Adrenal gland (tissue), 12 donors: ENCODE results near the gene GFM2. TPM values are rescaled to one million over a fixed set of nuclear protein-coding genes. Genes with fewer than 3 reads are reported as not detected.

Experiments
- DNase-seq, 7 donors: peaks; one replicate each; pipeline ENCODE4 v3.0.0-alpha.2; 2019 to 2020
- H3K27ac ChIP-seq, 5 donors: fragments of 200-600 bp; sonication (generic) in 4 of 5; 1 replicate in 3 of 5; 2 replicates in 2 of 5; pipeline versions ENCODE4 v1.5.1 to v1.8.0; 2016 to 2020; ENCODE audit warnings: mild to moderate bottlenecking in 1 of 5
- H3K27me3 ChIP-seq: fragments of 200-600 bp; 2 replicates; pipeline ENCODE4 v1.8.0; 2021
- H3K36me3 ChIP-seq, 2 donors: fragments of 200-600 bp; replicated peaks in 1 of 2; 1 replicate in 1 of 2; 2 replicates in 1 of 2; pipeline versions ENCODE4 v1.5.1 to v1.8.0; 2018 to 2022
- H3K4me1 ChIP-seq, 2 donors: fragments of 200-600 bp; replicated peaks in 1 of 2; 1 replicate in 1 of 2; 2 replicates in 1 of 2; pipeline versions ENCODE4 v1.5.1 to v1.8.0; 2018 to 2021
- H3K4me3 ChIP-seq, 4 donors: fragments of 200-600 bp; sonication (generic) in 3 of 4; one replicate each; pipeline ENCODE4 v1.5.1; 2016 to 2018
- H3K9me3 ChIP-seq, 3 donors: fragments of 200-600 bp; sonication (generic) in 1 of 3; replicated peaks in 1 of 3; 1 replicate in 2 of 3; 2 replicates in 1 of 3; pipeline versions ENCODE4 v1.5.1 to v1.8.0; 2016 to 2021
- POLR2A ChIP-seq, 2 donors: fragments of 450-650 bp; IDR thresholded peaks; one replicate each; pipeline ENCODE4 v1.6.1; 2017; ENCODE audit warnings: antibody characterized with exemption in 2 of 2, mild to moderate bottlenecking in 2 of 2, moderate library complexity in 1 of 2
- WGBS, 4 donors: extraction: QIAGEN DNeasy Blood & Tissue Kit in 2 of 4; methylation state at CpG; one replicate each; pipeline versions ENCODE4 v1.1.5 to v1.1.7; 2013 to 2017; 5-methylcytosine and 5-hydroxymethylcytosine counted together
- intact Hi-C, 2 donors: fragments of 100-400 bp; cut with DNase I; formaldehyde crosslinking; loops; one replicate each; pipeline versions ENCODE4 v1.14.1 to v1.15.0; 2022 to 2023
- polyA plus RNA-seq, 3 donors: library from polyadenylated mRNA; stranded (reverse); fragments of 200-250 nt in 2 of 3; fragments of 350-450 nt in 1 of 3; fragmentation: Illumina TruSeq in 1 of 3; extraction: RNeasy Lipid Tissue Mini Kit (QIAGEN cat#74804) in 1 of 3; gene quantifications; one replicate each; pipeline ENCODE4 v1.2.3, GENCODE V29; 2013 to 2014
- total RNA-seq, 9 donors: library from RNA; depleted of rRNA in 4 of 9; stranded (reverse); fragments of >200 nt in 4 of 9; fragments of 120-200 nt in 1 of 9; fragmentation: NEBNext Ultra II Directional in 1 of 9; extraction: Animal tissue kit (Norgen Biotek cat#: 25700) in 1 of 9; gene quantifications; one replicate each; pipeline versions ENCODE4 v1.1.0 to v1.2.4, GENCODE V29; 2013 to 2023
- TF ChIP-seq, protein P1 (sequence below), 6 experiments: fragments of 450-650 bp in 4 of 6; fragments of 200-600 bp in 2 of 6; sonication (generic) in 1 of 6; IDR thresholded peaks; 1 replicate in 5 of 6; 2 replicates in 1 of 6; pipeline versions ENCODE4 v1.5.1 to v1.8.0; 2016 to 2021; ENCODE audit warnings: antibody characterized with exemption in 6 of 6, mild to moderate bottlenecking in 2 of 6, moderate library complexity in 1 of 6
- donor health status: healthy with polysubstance abuse.
- donor health status: Bipolar disorder and iron deficiency.
- donor health status: DM: yes; HTN: yes; CAD: no.
- donor health status: DM: no; HTN: no; CAD: no.
- donor health status: DM: no; HTN: no; CAD: no.
- donor health status: DM: yes; HTN: yes; CAD: no.

Gene GFM2
- total and polyA plus RNA-seq, 12 donors = 23.5 to 80.7 (median 34.2) TPM

DNA sequence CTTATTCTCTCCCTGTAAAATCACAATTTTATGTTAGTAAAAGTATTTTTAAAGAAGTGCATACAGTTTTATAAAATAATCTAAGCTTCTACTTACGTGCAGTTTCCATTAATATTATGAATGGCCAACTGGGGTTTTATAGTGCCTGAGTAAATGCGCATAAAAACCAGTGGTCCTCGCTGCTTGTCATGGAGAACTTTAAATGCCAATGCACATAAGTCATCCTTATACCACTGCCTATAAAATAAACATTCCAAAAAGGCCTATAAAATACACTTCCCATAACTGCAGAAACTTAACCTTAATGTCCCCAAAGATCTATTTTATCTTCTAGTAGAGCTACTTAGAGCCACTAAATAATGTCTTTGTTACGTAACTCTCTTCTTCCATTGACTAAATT, 28.5 kb downstream of the GFM2 start:
- Histone ChIP-seq H3K27ac (no peak overlapping the region), H3K9me3 (no peaks in the 10 kb centered on the region), H3K4me1 (no peaks in the 10 kb centered on the region), H3K36me3 (peaks cover 0 to 52% of the 10 kb centered on the region in 2 donors), H3K4me3 (no peak overlapping the region), H3K27me3 (no peaks in the 10 kb centered on the region)
- WGBS, 4 donors = 96 to 98% (median 97%) methylated on average over 4 of the region's 4 CpGs
- no peak for DNase-seq
- no peak for TF ChIP-seq POLR2A (IDR thresholded peaks at IDR 0.05)
- TF ChIP-seq, protein P1, sequence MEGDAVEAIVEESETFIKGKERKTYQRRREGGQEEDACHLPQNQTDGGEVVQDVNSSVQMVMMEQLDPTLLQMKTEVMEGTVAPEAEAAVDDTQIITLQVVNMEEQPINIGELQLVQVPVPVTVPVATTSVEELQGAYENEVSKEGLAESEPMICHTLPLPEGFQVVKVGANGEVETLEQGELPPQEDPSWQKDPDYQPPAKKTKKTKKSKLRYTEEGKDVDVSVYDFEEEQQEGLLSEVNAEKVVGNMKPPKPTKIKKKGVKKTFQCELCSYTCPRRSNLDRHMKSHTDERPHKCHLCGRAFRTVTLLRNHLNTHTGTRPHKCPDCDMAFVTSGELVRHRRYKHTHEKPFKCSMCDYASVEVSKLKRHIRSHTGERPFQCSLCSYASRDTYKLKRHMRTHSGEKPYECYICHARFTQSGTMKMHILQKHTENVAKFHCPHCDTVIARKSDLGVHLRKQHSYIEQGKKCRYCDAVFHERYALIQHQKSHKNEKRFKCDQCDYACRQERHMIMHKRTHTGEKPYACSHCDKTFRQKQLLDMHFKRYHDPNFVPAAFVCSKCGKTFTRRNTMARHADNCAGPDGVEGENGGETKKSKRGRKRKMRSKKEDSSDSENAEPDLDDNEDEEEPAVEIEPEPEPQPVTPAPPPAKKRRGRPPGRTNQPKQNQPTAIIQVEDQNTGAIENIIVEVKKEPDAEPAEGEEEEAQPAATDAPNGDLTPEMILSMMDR (IDR thresholded peaks at IDR 0.05) = no peak
- intact Hi-C loops = no loop called here

DNA sequence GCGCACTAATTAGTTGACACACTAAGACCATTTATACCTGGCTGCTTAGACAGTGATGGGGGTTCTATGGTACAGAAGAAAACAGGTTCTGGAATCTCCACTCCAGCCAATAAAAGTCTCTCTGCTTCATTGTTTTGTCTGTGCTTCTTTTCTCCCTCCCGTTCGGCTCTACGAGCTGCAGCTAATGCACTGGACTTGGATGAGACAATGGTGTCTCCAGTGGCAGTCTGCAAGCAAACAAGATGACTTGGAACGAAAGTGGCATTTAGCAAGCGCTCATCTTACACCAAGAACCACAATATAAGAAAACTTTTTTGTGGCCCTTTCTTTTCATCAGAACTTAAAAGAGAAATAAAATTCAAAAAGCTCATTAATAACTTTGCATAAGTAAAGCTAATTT, 30.2 kb downstream of the GFM2 start:
- TF ChIP-seq, protein P1 (IDR thresholded peaks at IDR 0.05) = no peak
- TF ChIP-seq POLR2A (IDR thresholded peaks at IDR 0.05) = no peak
- Histone ChIP-seq H3K27me3 (no peaks in the 10 kb centered on the region), H3K27ac (no peak overlapping the region), H3K9me3 (no peaks in the 10 kb centered on the region), H3K4me3 (no peak overlapping the region), H3K36me3 (peaks cover 0 to 50% of the 10 kb centered on the region in 2 donors), H3K4me1 (no peaks in the 10 kb centered on the region)
- no peak for DNase-seq
- WGBS, 4 donors = 93 to 97% (median 95%) methylated on average over 6 of the region's 6 CpGs
- intact Hi-C loops = no loop called here

GRCh38 chr5:74725331-74725730, 41.6 kb downstream of the GFM2 start:
- no peak for DNase-seq
- H3K27me3 ChIP-seq = no peaks in the 10 kb centered on the region
- no peaks in the 10 kb centered on the region for H3K9me3 ChIP-seq
- no peaks in the 10 kb centered on the region for H3K4me1 ChIP-seq
- no peak overlapping the region for H3K27ac ChIP-seq
- H3K4me3 ChIP-seq = no peak overlapping the region
- WGBS, 4 donors = 95 to 100% (median 96%) methylated on average over 1 of the region's 1 CpG
- H3K36me3 ChIP-seq = peaks cover 0 to 50% of the 10 kb centered on the region in 2 donors
- no peak for TF ChIP-seq POLR2A (IDR thresholded peaks at IDR 0.05)
- intact Hi-C loops = no loop called here

- H3K9me3 ChIP-seq = no peaks in the 10 kb centered on the region
- peaks cover 0 to 70% of the 10 kb centered on the region in 2 donors for H3K36me3 ChIP-seq
- H3K4me3 ChIP-seq = no peak overlapping the region
- H3K4me1 ChIP-seq = no peaks in the 10 kb centered on the region
- H3K27me3 ChIP-seq = no peaks in the 10 kb centered on the region
- WGBS, 4 donors = 56 to 77% (median 71%) methylated on average over 1 of the region's 1 CpG
- no peak for DNase-seq
- H3K27ac ChIP-seq = no peak overlapping the region
- intact Hi-C loops = no loop called here
- TF ChIP-seq POLR2A (IDR thresholded peaks at IDR 0.05) = no peak
- TF ChIP-seq, protein P1 (IDR thresholded peaks at IDR 0.05) = no peak
Observed at GRCh38 chr5:74722271-74722670, 44.6 kb downstream of the GFM2 start.

DNA sequence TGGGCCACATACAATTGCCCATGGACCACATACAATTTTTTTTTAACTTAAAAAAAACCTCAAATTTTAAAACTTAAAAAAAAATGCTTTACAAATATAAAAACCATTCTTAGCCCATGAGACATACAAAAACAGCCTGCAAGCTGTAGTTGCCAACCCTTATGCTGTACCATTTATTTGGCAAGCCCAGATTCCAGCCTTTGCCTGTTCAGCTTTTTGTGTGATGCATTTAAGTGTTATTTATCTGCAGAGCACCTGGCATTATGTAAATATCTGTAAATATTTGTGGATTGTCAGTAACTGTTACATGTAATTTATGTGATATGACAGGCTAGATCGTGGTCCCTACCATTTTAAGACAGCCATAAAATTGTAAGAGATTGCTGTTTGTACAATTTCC, 49.3 kb downstream of the GFM2 start:
- Histone ChIP-seq H3K4me3 (no peak overlapping the region), H3K4me1 (no peaks in the 10 kb centered on the region), H3K27me3 (no peaks in the 10 kb centered on the region), H3K36me3 (peaks cover 0 to 47% of the 10 kb centered on the region in 2 donors), H3K27ac (no peak overlapping the region), H3K9me3 (no peaks in the 10 kb centered on the region)
- no peak for DNase-seq
- TF ChIP-seq, protein P1 (IDR thresholded peaks at IDR 0.05) = no peak
- no peak for TF ChIP-seq POLR2A (IDR thresholded peaks at IDR 0.05)
- 61 to 83% (median 74%) methylated on average over 1 of the region's 1 CpG for WGBS, 4 donors
- intact Hi-C loops = no loop called here
